Posterior cingulate gyrus (tissue), 11 donors: ENCODE measurements around the gene NEO1.

Experiments
- DNase-seq, 10 donors: peaks; one replicate each; pipeline versions ENCODE4 v3.0.0 to v3.0.0-alpha.2; 2020 to 2021; ENCODE audit warnings: mixed read lengths in 3 of 10
- intact Hi-C: fragments of 100-400 bp; cut with DNase I; formaldehyde crosslinking; loops from one replicate; pipeline ENCODE4 v1.15.1; 2023

Gene NEO1

GRCh38 chr15:73051807-73052652 lies at the start of gene NEO1:
NEO1 (plus strand) TSS chr15:73052463; CDS start chr15:73052676, 213 bp downstream.
- intact Hi-C loops, result loop anchor here (2.0 kb wide), 1 partner anchor 29 kb away; no protein-coding TSS in a partner anchor

GRCh38 chr15:73004462-73004861 lies 47.8 kb upstream of the NEO1 start:
- intact Hi-C loops, result no loop called here
- DNase-seq, result peak in 1 of 10 donors; percentile 72

More at GRCh38 chr15:73051807-73052652, at the start of gene NEO1:
- DNase-seq, result peak; percentile 84 to 99 (median 88)

GRCh38 chr15:73005032-73005431 lies 47.2 kb upstream of the NEO1 start:
- no peak for DNase-seq
- intact Hi-C loops, result no loop called here

GRCh38 chr15:73005446-73005845 lies 46.8 kb upstream of the NEO1 start:
- no peak for DNase-seq
- intact Hi-C loops, result no loop called here

- intact Hi-C loops, result no loop called here
- no peak for DNase-seq
Observed at GRCh38 chr15:73006523-73006922, 45.7 kb upstream of the NEO1 start.

GRCh38 chr15:73009066-73010056 lies 42.9 kb upstream of the NEO1 start:
- DNase-seq, result no peak
- intact Hi-C loops, result no loop called here

- intact Hi-C loops, result no loop called here
- DNase-seq, result peak in 2 of 10 donors; percentile 21 to 85
Observed at GRCh38 chr15:73010154-73011152, 41.8 kb upstream of the NEO1 start.

GRCh38 chr15:73014904-73015303 lies 37.4 kb upstream of the NEO1 start:
- intact Hi-C loops, result no loop called here
- no peak for DNase-seq

GRCh38 chr15:73015493-73015892 lies 36.8 kb upstream of the NEO1 start:
- intact Hi-C loops, result no loop called here
- no peak for DNase-seq

GRCh38 chr15:73017987-73018386 lies 34.3 kb upstream of the NEO1 start:
- DNase-seq, result no peak
- intact Hi-C loops, result no loop called here

- intact Hi-C loops, result no loop called here
- DNase-seq, result no peak
Observed at GRCh38 chr15:73019154-73019553, 33.1 kb upstream of the NEO1 start.

GRCh38 chr15:73019601-73020146 lies 32.6 kb upstream of the NEO1 start:
- DNase-seq, result no peak
- intact Hi-C loops, result no loop called here

GRCh38 chr15:73021139-73021621 lies 31.1 kb upstream of the NEO1 start:
- peak in 1 of 10 donors; percentile 71 for DNase-seq
- intact Hi-C loops, result no loop called here

GRCh38 chr15:73022161-73022560 lies 30.1 kb upstream of the NEO1 start:
- DNase-seq, result no peak
- intact Hi-C loops, result no loop called here

GRCh38 chr15:73023071-73023470 lies 29.2 kb upstream of the NEO1 start:
- intact Hi-C loops, result no loop called here
- DNase-seq, result no peak

GRCh38 chr15:73024168-73024567 lies 28.1 kb upstream of the NEO1 start:
- intact Hi-C loops, result no loop called here
- no peak for DNase-seq

- DNase-seq, result no peak
- intact Hi-C loops, result no loop called here
Observed at GRCh38 chr15:73026511-73027054, 25.7 kb upstream of the NEO1 start.

GRCh38 chr15:73028031-73028430 lies 24.2 kb upstream of the NEO1 start:
- peak in 2 of 10 donors; percentile 65 to 75 for DNase-seq
- intact Hi-C loops, result no loop called here

- intact Hi-C loops, result no loop called here
- DNase-seq, result no peak
Observed at GRCh38 chr15:73028831-73029451, 23.3 kb upstream of the NEO1 start.
